ENCODE data around the gene HSPBP1.

Gene HSPBP1

DNA sequence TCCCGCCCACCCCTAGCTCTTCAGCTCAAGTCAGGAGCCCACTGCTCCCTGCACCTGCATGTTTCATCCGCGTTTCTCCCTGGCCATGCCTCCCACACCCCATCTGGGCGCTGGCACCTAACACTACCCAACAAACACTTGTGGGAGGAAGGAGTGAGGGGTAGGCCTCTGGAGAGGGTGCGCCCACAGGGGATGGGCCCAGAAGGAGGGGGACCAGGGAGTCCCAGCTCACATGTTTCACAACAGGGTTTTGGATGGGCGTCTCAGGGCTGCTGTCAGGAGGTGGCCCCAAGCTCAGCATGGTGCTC is 39.2 kb downstream of the HSPBP1 start:
- no peak for TF ChIP-seq EZH2phosphoT487 (IDR thresholded peaks at IDR 0.05; ENCODE audit: low read length)
- no peak for TF ChIP-seq CTCF (IDR thresholded peaks at IDR 0.05; ENCODE audit: low read length)
- TF ChIP-seq EZH2 (optimal IDR thresholded peaks at IDR 0.05; ENCODE audit: low read depth, low read length), result no peak
- Histone ChIP-seq H3K9me2 (replicated peaks; ENCODE audit: insufficient read depth, low read length) (no peaks in the 10 kb centered on the region), H3K79me2 (ENCODE audit: low read length) (peaks cover 66% of the 10 kb centered on the region), H2AFZ (ENCODE audit: low read length) (no peak overlapping the region), H3K4me1 (ENCODE audit: low read length) (no peaks in the 10 kb centered on the region), H3K4me3 (ENCODE audit: low read length) (no peak overlapping the region), H3F3A (ENCODE audit: insufficient read depth, low read length) (peaks cover 4% of the 10 kb centered on the region; the same call in 1 of the 2 replicates), H3K27ac (ENCODE audit: low read length) (no peak overlapping the region), H4K20me1 (ENCODE audit: insufficient read depth, low read length) (no peaks in the 10 kb centered on the region), H3K27me3 (replicated peaks; ENCODE audit: insufficient read depth, low read length) (no peaks in the 10 kb centered on the region), H3K36me3 (replicated peaks; ENCODE audit: insufficient read depth, low read length) (peaks cover 14% of the 10 kb centered on the region), H3K9me3 (replicated peaks; ENCODE audit: insufficient read depth, low read length) (no peaks in the 10 kb centered on the region), H3K4me2 (ENCODE audit: low read depth, low read length) (no peak overlapping the region), H3K9ac (ENCODE audit: low read length) (no peak overlapping the region)
- DNase-seq, result no peak

DNA sequence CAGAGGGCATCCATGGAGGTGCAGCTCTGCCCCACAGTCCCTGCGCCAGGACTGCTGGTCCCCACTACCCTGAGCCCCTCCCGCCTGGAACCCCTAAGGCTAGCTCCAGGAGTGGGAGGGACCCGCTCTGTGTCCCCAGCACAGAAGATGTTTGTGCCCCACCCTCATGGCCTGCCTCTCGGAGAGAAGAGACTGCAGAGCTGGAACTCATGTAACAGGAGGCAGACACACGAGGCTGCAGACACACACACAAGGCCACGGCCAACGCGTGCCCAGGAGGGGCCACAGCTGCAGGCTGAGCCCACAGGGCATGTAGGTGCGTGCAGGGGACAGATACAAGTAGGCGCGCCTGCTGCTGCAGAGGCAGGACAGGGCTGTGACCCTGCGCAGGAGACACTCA is 40.9 kb downstream of the HSPBP1 start:
- Histone ChIP-seq H3K9ac (ENCODE audit: low read length) (no peak overlapping the region), H3K4me3 (ENCODE audit: low read length) (no peak overlapping the region), H4K20me1 (ENCODE audit: insufficient read depth, low read length) (no peaks in the 10 kb centered on the region), H3K9me2 (replicated peaks; ENCODE audit: insufficient read depth, low read length) (no peaks in the 10 kb centered on the region), H2AFZ (ENCODE audit: low read length) (no peak overlapping the region), H3F3A (ENCODE audit: insufficient read depth, low read length) (peaks cover 4% of the 10 kb centered on the region; the same call in 1 of the 2 replicates), H3K9me3 (replicated peaks; ENCODE audit: insufficient read depth, low read length) (no peaks in the 10 kb centered on the region), H3K79me2 (ENCODE audit: low read length) (peaks cover 55% of the 10 kb centered on the region), H3K36me3 (replicated peaks; ENCODE audit: insufficient read depth, low read length) (peaks cover 14% of the 10 kb centered on the region), H3K27ac (ENCODE audit: low read length) (no peak overlapping the region), H3K27me3 (replicated peaks; ENCODE audit: insufficient read depth, low read length) (no peaks in the 10 kb centered on the region), H3K4me2 (ENCODE audit: low read depth, low read length) (no peak overlapping the region), H3K4me1 (ENCODE audit: low read length) (no peaks in the 10 kb centered on the region)
- TF ChIP-seq EZH2 (optimal IDR thresholded peaks at IDR 0.05; ENCODE audit: low read depth, low read length) (no peak), EZH2phosphoT487 (IDR thresholded peaks at IDR 0.05; ENCODE audit: low read length) (no peak)
- no peak for DNase-seq

- Histone ChIP-seq H3K27ac (ENCODE audit: low read length) (no peak overlapping the region), H3K9me3 (replicated peaks; ENCODE audit: insufficient read depth, low read length) (no peaks in the 10 kb centered on the region), H2AFZ (ENCODE audit: low read length) (no peak overlapping the region), H3K4me2 (ENCODE audit: low read depth, low read length) (no peak overlapping the region), H3K36me3 (replicated peaks; ENCODE audit: insufficient read depth, low read length) (peaks cover 19% of the 10 kb centered on the region), H3K9me2 (replicated peaks; ENCODE audit: insufficient read depth, low read length) (no peaks in the 10 kb centered on the region), H3K9ac (ENCODE audit: low read length) (no peak overlapping the region), H3K27me3 (replicated peaks; ENCODE audit: insufficient read depth, low read length) (no peaks in the 10 kb centered on the region), H3K4me1 (ENCODE audit: low read length) (no peaks in the 10 kb centered on the region), H4K20me1 (ENCODE audit: insufficient read depth, low read length) (0 out of 2 replicates have a peak, but pooled peaks cover 5% of the 10 kb centered on the region), H3K79me2 (ENCODE audit: low read length) (peaks cover 55% of the 10 kb centered on the region), H3F3A (ENCODE audit: insufficient read depth, low read length) (peaks cover 4% of the 10 kb centered on the region; the same call in 1 of the 2 replicates), H3K4me3 (ENCODE audit: low read length) (no peak overlapping the region)
- TF ChIP-seq EZH2 (optimal IDR thresholded peaks at IDR 0.05; ENCODE audit: low read depth, low read length) (no peak), CTCF (IDR thresholded peaks at IDR 0.05; ENCODE audit: low read length) (no peak), EZH2phosphoT487 (IDR thresholded peaks at IDR 0.05; ENCODE audit: low read length) (no peak)
- no peak for DNase-seq
Observed at GRCh38 chr19:55238030-55238429, 41.9 kb downstream of the HSPBP1 start.

DNA sequence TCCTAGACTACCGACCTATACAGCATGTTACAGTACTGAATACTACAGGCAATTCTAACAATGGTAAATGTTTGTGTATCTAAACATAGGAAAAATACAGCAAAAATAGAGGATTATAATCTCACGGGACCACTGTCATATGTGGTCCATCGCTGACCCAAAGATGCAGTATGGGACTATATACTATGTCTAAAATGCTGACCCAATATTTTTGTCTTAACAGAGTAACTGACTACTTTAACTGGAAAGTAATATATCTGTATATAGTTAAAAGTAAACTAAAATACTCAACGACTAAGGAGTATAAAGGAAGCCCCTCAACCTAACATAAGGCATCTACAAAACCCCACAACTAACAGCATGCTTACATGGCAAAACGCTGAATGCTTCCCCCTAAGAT is 46.9 kb downstream of the HSPBP1 start:
- Histone ChIP-seq H3K9me2 (replicated peaks; ENCODE audit: insufficient read depth, low read length) (no peaks in the 10 kb centered on the region), H2AFZ (ENCODE audit: low read length) (no peak overlapping the region), H4K20me1 (ENCODE audit: insufficient read depth, low read length) (peaks cover 5% of the 10 kb centered on the region; the same call in 1 of the 2 replicates), H3K4me1 (ENCODE audit: low read length) (no peaks in the 10 kb centered on the region), H3K27me3 (replicated peaks; ENCODE audit: insufficient read depth, low read length) (no peaks in the 10 kb centered on the region), H3K36me3 (replicated peaks; ENCODE audit: insufficient read depth, low read length) (peaks cover 20% of the 10 kb centered on the region; the same call in 1 of the 2 replicates), H3F3A (ENCODE audit: insufficient read depth, low read length) (peaks cover 4% of the 10 kb centered on the region; the same call in 1 of the 2 replicates), H3K27ac (ENCODE audit: low read length) (no peak overlapping the region), H3K9ac (ENCODE audit: low read length) (no peak overlapping the region), H3K4me2 (ENCODE audit: low read depth, low read length) (no peak overlapping the region), H3K4me3 (ENCODE audit: low read length) (no peak overlapping the region), H3K79me2 (ENCODE audit: low read length) (peaks cover 34% of the 10 kb centered on the region), H3K9me3 (replicated peaks; ENCODE audit: insufficient read depth, low read length) (no peaks in the 10 kb centered on the region)
- TF ChIP-seq EZH2 (optimal IDR thresholded peaks at IDR 0.05; ENCODE audit: low read depth, low read length), result no peak
- TF ChIP-seq CTCF (IDR thresholded peaks at IDR 0.05; ENCODE audit: low read length), result no peak
- TF ChIP-seq EZH2phosphoT487 (IDR thresholded peaks at IDR 0.05; ENCODE audit: low read length), result no peak
- no peak for DNase-seq

Data from MM.1S (cell line).